SK-N-SH treated with all-trans-retinoic acid at 6 μM for 48 hours (cell line): Measurements from ENCODE around the gene DPF3.

Source experiments
- ATAC-seq: fragments of 200-7000 bp; cut with Tn5 transposase; 3 replicates; pipeline ENCODE4 v1.9.1; 2020; ENCODE audit warnings: mild to moderate bottlenecking, moderate library complexity
- ARNTL ChIP-seq: fragments of 450-650 bp; formaldehyde crosslinking; IDR thresholded peaks from 2 replicates; pipeline ENCODE4 v1.5.0; 2020; ENCODE audit warnings: low read depth, mild to moderate bottlenecking, moderate library complexity, borderline replicate concordance
- BACH2 ChIP-seq: fragments of 250-450 bp; sonication (Bioruptor Pico); IDR thresholded peaks from 2 replicates; pipeline ENCODE4 v1.9.0; 2021; ENCODE audit warnings: mild to moderate bottlenecking, borderline replicate concordance
- CSDC2 ChIP-seq: fragments of 250-450 bp; sonication (Bioruptor Pico); IDR thresholded peaks from 2 replicates; pipeline ENCODE4 v1.5.0; 2020; ENCODE audit warnings: mild to moderate bottlenecking, moderate library complexity
- ESRRG ChIP-seq: fragments of 250-450 bp; sonication (Bioruptor Pico); IDR thresholded peaks from 2 replicates; pipeline ENCODE4 v1.6.1; 2021; ENCODE audit warnings: mild to moderate bottlenecking
- GLIS3 ChIP-seq: fragments of 250-450 bp; sonication (Bioruptor Pico); IDR thresholded peaks from 2 replicates; pipeline ENCODE4 v1.5.0; 2020; ENCODE audit warnings: mild to moderate bottlenecking, moderate library complexity
- ISL1 ChIP-seq: fragments of 250-450 bp; sonication (Bioruptor Pico); IDR thresholded peaks from 2 replicates; pipeline ENCODE4 v2.1.2; 2022; ENCODE audit warnings: mild to moderate bottlenecking, moderate library complexity
- OSR1 ChIP-seq: fragments of 250-450 bp; sonication (Bioruptor Pico); IDR thresholded peaks from 2 replicates; pipeline ENCODE4 v1.8.0; 2022; ENCODE audit warnings: moderate library complexity, mild to moderate bottlenecking, inconsistent platforms
- POU6F1 ChIP-seq: fragments of 250-450 bp; sonication (Bioruptor Pico); IDR thresholded peaks from 2 replicates; pipeline ENCODE4 v1.8.0; 2021; ENCODE audit warnings: low read depth, mild to moderate bottlenecking, moderate library complexity, borderline replicate concordance
- PPARA ChIP-seq: fragments of 250-450 bp; sonication (Bioruptor Pico); IDR thresholded peaks from 2 replicates; pipeline ENCODE4 v1.5.0; 2020; ENCODE audit warnings: mild to moderate bottlenecking, borderline replicate concordance
- RARB ChIP-seq: fragments of 250-450 bp; sonication (Bioruptor Pico); IDR thresholded peaks from 2 replicates; pipeline ENCODE4 v1.8.0; 2021; ENCODE audit warnings: mild to moderate bottlenecking, moderate library complexity
- TCF4 ChIP-seq: fragments of 250-450 bp; sonication (Bioruptor Pico); IDR thresholded peaks from 2 replicates; pipeline ENCODE4 v1.8.0; 2021; ENCODE audit warnings: mild to moderate bottlenecking, moderate library complexity, borderline replicate concordance
- TOX ChIP-seq: fragments of 250-450 bp; sonication (Bioruptor Pico); IDR thresholded peaks from 2 replicates; pipeline ENCODE4 v1.8.0; 2021; ENCODE audit warnings: mild to moderate bottlenecking, moderate library complexity, borderline replicate concordance
- TSHZ2 ChIP-seq: fragments of 250-450 bp; sonication (Bioruptor Pico); IDR thresholded peaks from 2 replicates; pipeline ENCODE4 v1.5.0; 2020; ENCODE audit warnings: mild to moderate bottlenecking, moderate library complexity
- ZFP3 ChIP-seq: fragments of 250-450 bp; sonication (Bioruptor Pico); IDR thresholded peaks from 2 replicates; pipeline ENCODE4 v1.5.0; 2020; ENCODE audit warnings: mild to moderate bottlenecking, moderate library complexity
- ZFP30 ChIP-seq: fragments of 450-650 bp; formaldehyde crosslinking; IDR thresholded peaks from 2 replicates; pipeline ENCODE4 v1.5.0; 2022; ENCODE audit warnings: mild to moderate bottlenecking, moderate library complexity
- ZNF565 ChIP-seq: fragments of 450-650 bp; formaldehyde crosslinking; conservative IDR thresholded peaks from 2 replicates; pipeline ENCODE4 v1.5.0; 2020; ENCODE audit warnings: low read depth, mild to moderate bottlenecking, moderate library complexity
- ZNF70 ChIP-seq: fragments of 450-650 bp; formaldehyde crosslinking; IDR thresholded peaks from 2 replicates; pipeline ENCODE4 v1.5.0; 2020; ENCODE audit warnings: mild to moderate bottlenecking, moderate library complexity
- TF ChIP-seq, protein P1 (sequence below): fragments of 250-450 bp; sonication (Bioruptor Pico); IDR thresholded peaks from 2 replicates; pipeline ENCODE4 v1.5.1; 2020; ENCODE audit warnings: low read depth, mild to moderate bottlenecking, moderate library complexity

DPF3 gene

GRCh38 chr14:72833174-72833573, 60.7 kb downstream of the DPF3 start:
- no peak for ATAC-seq
- TF ChIP-seq TSHZ2 (CRISPR knock-in tag) (no peak), ZNF565 (CRISPR knock-in tag) (no peak), ISL1 (CRISPR knock-in tag) (no peak), ZFP3 (CRISPR knock-in tag) (no peak), ZNF70 (CRISPR knock-in tag) (no peak), ARNTL (CRISPR knock-in tag) (no peak), RARB (CRISPR knock-in tag) (no peak), ZFP30 (no peak), PPARA (no peak)
- TF ChIP-seq, protein P1, sequence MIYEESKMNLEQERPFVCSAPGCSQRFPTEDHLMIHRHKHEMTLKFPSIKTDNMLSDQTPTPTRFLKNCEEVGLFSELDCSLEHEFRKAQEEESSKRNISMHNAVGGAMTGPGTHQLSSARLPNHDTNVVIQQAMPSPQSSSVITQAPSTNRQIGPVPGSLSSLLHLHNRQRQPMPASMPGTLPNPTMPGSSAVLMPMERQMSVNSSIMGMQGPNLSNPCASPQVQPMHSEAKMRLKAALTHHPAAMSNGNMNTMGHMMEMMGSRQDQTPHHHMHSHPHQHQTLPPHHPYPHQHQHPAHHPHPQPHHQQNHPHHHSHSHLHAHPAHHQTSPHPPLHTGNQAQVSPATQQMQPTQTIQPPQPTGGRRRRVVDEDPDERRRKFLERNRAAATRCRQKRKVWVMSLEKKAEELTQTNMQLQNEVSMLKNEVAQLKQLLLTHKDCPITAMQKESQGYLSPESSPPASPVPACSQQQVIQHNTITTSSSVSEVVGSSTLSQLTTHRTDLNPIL: no peak

- TF ChIP-seq ESRRG (CRISPR knock-in tag) (no peak), ZFP30 (no peak), ARNTL (CRISPR knock-in tag) (no peak), BACH2 (CRISPR knock-in tag) (no peak), CSDC2 (CRISPR knock-in tag) (no peak), GLIS3 (CRISPR knock-in tag) (no peak), OSR1 (CRISPR knock-in tag) (no peak), TCF4 (CRISPR knock-in tag) (no peak)
Measured at GRCh38 chr14:72830786-72831594, 62.9 kb downstream of the DPF3 start.

DNA sequence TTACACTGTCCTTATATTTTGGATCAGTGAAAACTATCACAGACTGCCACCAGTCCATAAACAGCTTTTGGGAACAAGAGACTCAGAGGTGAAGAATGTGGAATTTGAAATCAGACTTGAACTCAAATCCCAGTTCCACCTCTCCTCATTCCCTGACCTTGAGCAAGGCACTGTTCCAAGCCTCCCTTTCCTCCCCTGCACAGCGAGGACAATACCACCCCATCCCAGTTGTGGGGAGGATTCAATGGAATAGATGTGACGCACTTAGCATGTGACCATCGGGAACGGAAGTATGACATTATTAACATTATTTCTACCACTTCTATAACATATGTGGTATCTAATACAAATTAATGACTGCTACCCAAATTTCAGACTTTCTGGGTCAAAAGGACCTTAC, 63.5 kb downstream of the DPF3 start:
- TF ChIP-seq TOX (no peak), POU6F1 (CRISPR knock-in tag) (no peak), TSHZ2 (CRISPR knock-in tag) (no peak)
- TF ChIP-seq, all 23 proteins: peak for 0
- ATAC-seq: no peak

More at GRCh38 chr14:72830786-72831594, 62.9 kb downstream of the DPF3 start:
- no peak for ATAC-seq

- ATAC-seq: no peak
- no peak for TF ChIP-seq TCF4 (CRISPR knock-in tag)
- no peak for TF ChIP-seq ARNTL (CRISPR knock-in tag)
- TF ChIP-seq, protein P1: no peak
- TF ChIP-seq BACH2 (CRISPR knock-in tag): no peak
Measured at GRCh38 chr14:72828604-72829003, 65.3 kb downstream of the DPF3 start.
